Stimulated activated CD4-positive, alpha-beta T cell treated with anti-CD3 and anti-CD28 coated beads, TNF-alpha, amount 100 ng/mL, for 48 hours (primary cell): ENCODE measurements around the gene PRF1.

Source experiments
- DNase-seq, 3 donors: peaks; one replicate each; pipeline ENCODE4 v3.0.0-alpha.2; 2020; ENCODE audit warnings: low read depth in 3 of 3

The PRF1 gene

DNA sequence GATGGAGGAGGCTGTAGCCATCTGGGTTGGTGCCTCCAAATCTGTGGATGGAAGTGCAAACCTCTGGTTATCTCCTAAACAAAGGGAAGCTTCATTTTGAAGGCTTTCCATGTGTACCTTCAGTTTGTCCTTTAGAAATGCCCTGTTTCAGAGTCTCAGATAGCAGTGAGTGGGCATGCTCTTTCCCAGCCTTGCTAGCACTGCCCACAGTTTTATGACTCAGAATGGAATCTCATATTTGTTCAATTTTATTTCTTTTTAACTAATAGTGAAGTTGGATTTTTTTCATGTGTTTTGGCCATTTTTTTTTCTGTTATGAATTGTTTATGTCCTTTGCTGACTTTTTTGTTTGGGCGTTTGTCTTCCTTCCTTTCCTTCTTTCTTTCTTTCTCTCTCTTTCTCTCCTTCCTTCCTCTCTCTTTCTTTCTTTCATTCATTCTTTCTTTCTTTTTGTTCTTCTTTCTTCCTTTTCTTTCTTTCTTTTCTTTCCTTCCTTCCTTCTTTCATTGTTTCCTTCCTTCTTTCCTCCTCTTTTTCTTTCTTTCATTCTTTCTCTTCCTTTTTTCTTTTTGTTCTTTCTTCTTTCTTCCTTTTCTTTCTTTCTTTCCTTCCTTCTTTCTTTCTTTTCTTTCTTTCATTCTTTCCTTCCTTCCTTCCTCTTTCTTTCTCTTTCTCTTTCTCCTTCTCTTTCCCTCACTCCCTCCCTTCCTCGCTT lies 25.6 kb downstream of the PRF1 start:
- DNase-seq, result no peak

DNA sequence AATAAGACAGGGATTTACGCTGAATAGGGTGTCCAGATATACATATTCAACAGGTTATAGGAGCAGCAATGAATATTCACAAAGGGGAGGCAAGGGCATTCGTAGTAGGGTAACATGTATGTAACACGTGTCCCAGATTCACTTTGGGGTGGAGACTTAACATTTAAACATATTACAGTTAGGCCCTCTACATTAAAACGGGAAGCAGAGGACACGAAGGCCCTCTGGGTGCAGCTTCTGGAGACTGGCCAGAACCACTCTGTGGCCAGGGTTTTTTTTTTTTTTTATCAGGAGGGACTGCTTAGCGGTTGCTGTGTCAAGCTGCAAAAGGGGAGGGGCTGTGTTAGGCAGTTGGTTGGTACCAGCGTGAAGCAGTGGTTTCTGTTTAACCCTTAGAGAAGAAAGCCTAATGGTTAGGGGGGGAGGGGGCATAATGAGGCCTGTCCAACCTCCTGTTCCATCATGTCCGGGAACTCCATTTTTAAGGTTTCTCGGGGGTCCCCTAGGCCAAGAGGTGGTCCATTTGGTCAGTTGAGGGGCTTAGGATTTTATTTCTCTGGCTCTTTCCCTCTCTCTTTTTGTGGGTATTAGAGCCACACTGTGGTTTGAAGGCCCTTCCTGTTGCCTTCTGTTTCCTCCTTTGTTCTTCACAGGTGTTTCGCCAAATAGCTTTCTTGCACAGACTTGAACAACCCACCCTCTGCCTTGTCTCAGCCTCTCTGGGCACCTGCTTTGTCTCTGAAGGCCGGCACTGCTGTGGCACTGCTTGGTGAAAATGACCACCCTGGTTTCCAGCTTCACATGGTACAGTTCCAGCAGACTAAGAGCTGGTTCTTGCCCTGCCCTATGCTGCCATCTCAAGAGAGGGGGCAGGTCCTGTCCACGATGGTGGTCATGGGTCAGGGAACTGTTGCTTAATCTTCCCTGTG lies 26.4 kb downstream of the PRF1 start:
- no peak for DNase-seq

GRCh38 chr10:70575486-70575873 lies 27.1 kb downstream of the PRF1 start:
- DNase-seq, result no peak

DNA sequence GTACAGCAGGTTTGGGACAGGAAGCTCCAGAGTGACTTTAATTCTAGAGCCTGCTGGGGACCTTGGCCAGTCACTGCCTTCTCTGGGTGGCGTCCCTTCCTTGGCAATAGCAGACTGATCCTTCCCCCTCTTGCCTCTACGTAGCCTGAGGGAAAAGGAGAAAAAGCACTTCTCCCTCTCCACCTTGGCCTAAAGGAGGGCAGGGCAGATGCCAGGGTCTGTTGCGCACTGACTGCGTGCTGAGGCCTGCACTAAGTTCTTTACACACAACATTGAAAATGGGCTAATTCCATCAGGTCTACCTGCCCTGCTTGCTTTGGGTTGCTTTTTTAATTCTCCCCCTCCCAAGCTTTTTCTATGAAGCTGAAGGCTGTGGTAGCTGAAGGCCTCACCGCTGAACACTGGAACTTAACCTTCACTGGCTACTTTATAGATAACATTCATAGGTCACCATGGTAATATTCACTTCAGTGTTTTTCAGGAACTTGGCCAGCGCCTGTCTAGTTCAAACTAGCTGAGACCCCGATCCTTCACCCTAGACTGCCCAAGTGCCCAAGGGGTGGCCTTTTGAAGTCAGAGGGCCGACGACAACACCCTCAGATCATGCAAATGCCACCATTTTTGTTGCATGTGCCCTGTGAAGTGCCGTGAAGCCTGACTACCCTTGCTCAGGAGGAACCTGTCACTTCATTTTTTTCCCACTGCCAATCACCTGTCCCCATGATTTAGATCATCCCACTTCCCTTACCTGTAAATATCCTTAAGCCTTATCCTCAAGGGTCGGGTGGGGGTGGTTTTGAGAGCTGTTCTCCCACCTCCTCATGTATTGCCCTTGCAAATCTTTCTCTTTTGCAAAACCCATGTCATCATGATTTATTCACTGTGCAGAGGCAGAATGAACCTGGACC lies 28.7 kb downstream of the PRF1 start:
- no peak for DNase-seq

GRCh38 chr10:70571636-70572439 lies 30.7 kb downstream of the PRF1 start:
- no peak for DNase-seq

DNA sequence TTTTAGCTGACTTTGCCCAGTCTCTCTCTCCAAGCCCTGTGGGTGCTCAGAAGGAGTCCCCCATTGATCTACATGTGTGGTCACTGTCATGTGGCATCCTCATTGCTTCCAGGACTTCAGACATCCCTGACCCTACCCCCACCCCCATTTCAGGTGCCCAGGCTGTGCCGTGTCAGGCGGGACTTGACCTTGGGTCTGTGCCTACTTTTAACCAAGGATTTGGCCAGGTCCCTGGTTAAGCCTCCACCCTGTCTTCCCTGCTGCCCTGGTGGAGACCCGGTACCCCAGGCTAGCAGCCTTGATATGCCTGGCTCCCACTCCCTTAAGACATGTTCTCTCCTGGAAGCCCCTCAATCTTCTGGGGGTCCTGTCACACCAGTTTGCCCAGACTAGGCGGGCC lies 31.3 kb downstream of the PRF1 start:
- no peak for DNase-seq

- no peak for DNase-seq
These were observed 33.6 kb downstream of the PRF1 start for GRCh38 chr10:70568781-70569495.

DNA sequence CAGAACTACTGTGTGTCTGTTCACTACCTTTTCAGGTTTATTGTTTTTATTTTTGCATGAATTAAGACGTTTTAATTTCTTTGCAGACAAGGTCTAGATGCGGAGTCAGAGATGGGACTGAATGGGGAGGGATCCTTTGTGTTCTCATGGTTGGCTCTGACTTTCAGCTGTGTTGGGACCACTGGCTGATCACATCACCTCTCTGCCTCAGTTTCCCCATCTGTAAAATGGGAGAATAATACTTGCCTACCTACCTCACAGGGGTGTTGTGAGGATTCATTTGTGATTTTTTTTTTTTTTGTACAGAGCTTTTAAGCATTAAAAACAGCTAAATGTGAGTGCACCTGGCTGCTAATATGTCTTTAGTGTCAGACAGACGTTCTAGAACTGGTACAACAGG lies 34.4 kb downstream of the PRF1 start:
- no peak for DNase-seq

GRCh38 chr10:70567603-70568002 lies 34.9 kb downstream of the PRF1 start:
- no peak for DNase-seq

- DNase-seq, result no peak
These were observed 35.8 kb downstream of the PRF1 start for GRCh38 chr10:70566515-70567290.

DNA sequence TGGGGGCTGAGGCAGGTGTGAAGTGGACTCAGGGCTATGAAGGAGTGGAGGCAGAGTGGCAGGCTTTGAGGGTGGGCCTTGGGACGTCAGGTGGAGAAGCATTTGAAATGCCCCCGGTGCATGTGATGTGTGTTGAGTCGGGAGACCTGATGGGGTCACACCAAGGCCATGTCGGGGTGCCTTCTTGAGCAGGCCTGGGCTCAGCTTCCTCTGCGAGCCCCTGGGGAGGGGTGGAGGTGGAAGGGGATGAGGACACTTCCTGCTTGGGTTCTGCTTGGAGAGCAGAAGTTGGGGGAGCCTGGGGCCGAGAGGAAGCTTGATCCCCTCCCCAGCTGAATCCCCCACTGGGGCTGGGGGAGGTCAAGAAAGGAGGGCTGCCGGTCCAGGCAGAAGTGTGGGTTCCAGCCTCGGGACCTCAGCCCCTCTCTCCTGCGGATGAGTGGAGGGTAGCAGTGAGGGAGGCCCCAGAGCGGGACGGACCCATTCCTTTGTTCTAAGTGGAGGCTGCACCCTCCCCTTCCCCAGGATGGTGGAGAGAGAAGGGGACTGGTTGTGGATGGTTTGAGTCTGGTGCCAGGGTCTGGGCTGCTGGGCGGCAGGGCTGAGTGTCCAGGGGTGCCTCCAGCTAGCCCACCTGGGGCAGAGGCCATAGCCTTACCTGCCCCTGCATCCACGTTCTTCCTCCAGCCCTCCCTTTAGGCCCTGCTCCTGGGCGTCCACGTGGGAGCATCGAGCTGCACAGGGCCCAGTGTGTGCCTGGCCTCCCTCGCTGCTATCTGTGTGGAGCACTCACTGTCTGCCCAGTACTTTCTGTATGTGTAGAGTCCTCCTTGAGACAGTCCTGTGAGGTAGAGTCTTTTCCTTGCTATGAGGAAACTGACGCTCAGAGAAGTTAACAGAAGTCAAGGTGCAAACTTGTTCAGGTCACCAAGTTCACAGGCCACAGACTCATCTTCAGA lies 36.7 kb downstream of the PRF1 start:
- no peak for DNase-seq

- no peak for DNase-seq
These were observed 37.6 kb downstream of the PRF1 start for GRCh38 chr10:70564901-70565351.

DNA sequence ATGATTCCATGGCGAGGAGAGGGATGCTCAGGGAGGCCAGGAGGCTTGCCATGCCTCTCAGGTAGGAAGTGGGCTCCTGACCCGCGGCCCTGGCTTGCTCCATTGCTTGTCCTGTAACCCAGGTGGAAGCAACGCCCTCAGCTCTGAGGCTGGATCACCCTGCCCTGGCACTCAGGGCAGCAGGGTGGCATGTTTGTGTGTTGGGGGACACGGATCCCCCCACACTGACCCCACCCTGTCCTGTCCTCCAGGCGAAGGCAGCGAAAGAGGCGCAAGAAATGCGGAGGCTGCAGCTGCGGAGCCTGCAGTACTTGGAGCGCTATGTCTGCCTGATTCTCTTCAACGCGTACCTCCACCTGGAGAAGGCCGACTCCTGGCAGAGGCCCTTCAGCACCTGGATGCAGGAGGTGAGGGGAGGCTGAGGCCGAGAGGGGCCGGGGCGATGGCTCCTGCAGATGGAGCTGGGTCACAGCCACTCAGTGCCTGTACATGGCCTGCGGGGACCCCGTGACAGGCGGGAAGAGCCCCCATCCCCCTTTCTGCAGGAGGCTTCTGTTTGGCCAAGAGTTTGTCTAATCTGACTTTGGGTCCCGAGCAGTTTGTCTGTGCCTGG lies 38.3 kb downstream of the PRF1 start:
- DNase-seq, result no peak

GRCh38 chr10:70563230-70563629 lies 39.3 kb downstream of the PRF1 start:
- no peak for DNase-seq

DNA sequence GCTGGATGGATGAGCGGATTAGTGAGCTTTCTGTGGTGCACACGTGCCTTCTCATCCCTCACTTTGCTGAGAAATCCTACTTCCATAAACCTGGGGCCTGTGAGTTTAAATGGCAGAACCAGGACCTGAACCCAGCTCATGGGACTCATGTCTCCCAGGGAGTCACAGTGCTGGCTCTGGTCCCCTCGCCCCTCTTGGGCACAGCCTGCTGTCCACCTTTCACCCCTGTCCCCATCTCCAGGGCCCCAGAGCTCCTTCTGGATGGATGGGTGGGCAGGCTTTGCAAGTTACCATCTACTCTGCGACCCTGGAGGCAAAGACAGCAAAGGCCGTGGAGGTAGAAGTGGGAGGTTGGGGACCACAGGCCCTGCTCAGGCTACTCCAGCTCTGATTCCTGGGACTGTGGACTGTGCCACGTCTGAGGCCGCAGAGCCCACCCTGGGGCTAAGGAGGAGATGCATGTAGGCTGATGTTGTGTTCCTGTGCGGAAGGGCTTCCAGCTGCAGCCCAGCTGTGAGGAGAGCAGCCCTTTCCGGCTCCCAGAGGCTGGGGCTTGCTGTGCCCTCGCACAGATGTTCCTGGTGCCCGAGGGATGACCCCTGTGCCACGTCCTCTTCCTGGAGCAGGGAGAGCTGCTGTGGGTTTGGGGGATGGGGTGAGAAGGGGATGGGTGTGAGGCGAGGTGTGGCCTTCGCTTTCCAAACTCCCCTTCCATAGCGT lies 40.3 kb downstream of the PRF1 start:
- DNase-seq, result no peak

DNA sequence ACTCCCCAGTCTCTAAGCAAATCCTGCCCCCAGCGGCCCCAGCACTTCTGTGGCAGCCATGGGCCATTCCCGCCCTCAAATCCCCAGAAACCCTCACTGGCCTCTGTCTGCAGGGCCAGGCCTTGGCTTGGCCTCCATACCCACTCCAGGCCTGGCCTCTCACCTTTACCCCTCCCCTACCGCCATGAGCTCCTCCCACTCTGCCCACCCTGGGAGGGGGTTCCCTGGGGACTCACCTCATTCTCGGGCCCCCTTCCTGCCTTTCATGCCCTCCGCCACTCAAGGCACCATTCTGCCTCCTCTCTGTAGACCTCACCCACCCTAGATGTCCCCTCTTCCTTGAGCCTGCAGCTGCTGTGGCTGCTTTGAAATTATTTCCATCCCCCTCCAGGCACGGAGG lies 41.0 kb downstream of the PRF1 start:
- DNase-seq, result no peak

- DNase-seq, result no peak
These were observed 41.5 kb downstream of the PRF1 start for GRCh38 chr10:70561070-70561469.
